KBM-7 (cell line): ENCODE results near the gene A1BG.
"Not testable (repeated sequence)": the region's sequence is repeated elsewhere in the genome, so short reads cannot be mapped to it uniquely, and the experiment has no call there.

Experiments used
- DNase-seq: peaks from one replicate; pipeline ENCODE4 v3.0.0-alpha.2; 2015
- in situ Hi-C: fragments of 300-500 bp; cut with MboI; formaldehyde crosslinking; loops from 2 replicates; pipeline ENCODE4 v1.14.3; 2020; ENCODE audit warnings: low sequenced_read_pairs, low pct_unique_long_range_greater_than_20kb, mixed read lengths

Gene A1BG

GRCh38 chr19:58315580-58315979, 37.7 kb downstream of the A1BG start:
- DNase-seq, result no peak
- in situ Hi-C loops, result no loop called here

GRCh38 chr19:58311345-58311865, 41.9 kb downstream of the A1BG start:
- no peak for DNase-seq
- in situ Hi-C loops, result no loop called here

- DNase-seq, in situ Hi-C loops: not testable (repeated sequence)
Measured at GRCh38 chr19:58310685-58311084, 42.6 kb downstream of the A1BG start.

GRCh38 chr19:58307736-58308135, 45.6 kb downstream of the A1BG start:
- no peak for DNase-seq
- in situ Hi-C loops, result no loop called here

GRCh38 chr19:58305932-58306323, 47.4 kb downstream of the A1BG start:
- in situ Hi-C loops, result no loop called here

GRCh38 chr19:58305065-58305931, 48.0 kb downstream of the A1BG start, which contains the start of gene ERVK3-1:
Gene ERVK3-1 (plus strand): TSS chr19:58305377. CDS start chr19:58312169, 6,792 bp downstream.
- in situ Hi-C loops, result no loop called here
- DNase-seq, result peak; percentile 97

More at GRCh38 chr19:58305932-58306323, 47.4 kb downstream of the A1BG start:
- DNase-seq, result no peak

GRCh38 chr19:58304748-58305064, 48.6 kb downstream of the A1BG start:
- no peak for DNase-seq
- in situ Hi-C loops, result no loop called here

- in situ Hi-C loops, result no loop called here
- DNase-seq, result no peak
Measured at GRCh38 chr19:58304255-58304654, 49.0 kb downstream of the A1BG start.

GRCh38 chr19:58300620-58301019, 52.7 kb downstream of the A1BG start:
- DNase-seq, result no peak
- in situ Hi-C loops, result no loop called here

- in situ Hi-C loops, result no loop called here
- no peak for DNase-seq
Measured at GRCh38 chr19:58296104-58296503, 57.2 kb downstream of the A1BG start.
